Measurements from ENCODE around the gene KCNJ14.

KCNJ14 gene

DNA sequence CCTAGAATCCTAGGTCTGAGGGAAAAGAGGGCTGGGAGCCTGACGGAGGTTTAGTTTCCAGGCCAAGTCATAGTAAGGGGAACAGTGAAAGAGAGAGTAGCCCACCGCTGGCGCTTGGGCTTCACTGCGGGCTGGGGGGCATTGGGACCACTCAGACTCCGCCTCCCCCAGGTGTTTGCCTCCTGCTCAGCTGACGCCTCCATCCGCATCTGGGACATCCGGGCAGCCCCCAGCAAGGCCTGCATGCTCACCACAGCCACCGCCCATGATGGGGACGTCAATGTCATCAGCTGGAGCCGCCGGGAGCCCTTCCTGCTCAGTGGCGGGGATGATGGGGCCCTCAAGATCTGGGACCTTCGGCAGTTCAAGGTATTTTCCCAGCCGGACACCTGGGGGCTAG is 4.5 kb upstream of the KCNJ14 start:
- Histone ChIP-seq H3K9me3 (ENCODE audit: insufficient read depth, low read length) (no peaks in the 10 kb centered on the region), H3K9ac (ENCODE audit: low read length) (no peak overlapping the region), H2AFZ (ENCODE audit: low read depth, low read length) (no peak overlapping the region), H3K4me2 (ENCODE audit: low read length) (no peak overlapping the region), H3K4me1 (ENCODE audit: low read length) (peaks cover 4% of the 10 kb centered on the region), H3K36me3 (replicated peaks; ENCODE audit: low read depth, low read length) (peaks cover 62% of the 10 kb centered on the region), H3K27ac (ENCODE audit: low read length) (no peak overlapping the region), H3K27me3 (ENCODE audit: low read depth, low read length) (no peaks in the 10 kb centered on the region), H3K4me3 (ENCODE audit: low read length) (no peak overlapping the region), H4K20me1 (ENCODE audit: insufficient read depth, low read length) (0 out of 2 replicates have a peak, but pooled peaks cover 2% of the 10 kb centered on the region), H3K79me2 (ENCODE audit: low read length) (peaks cover 76% of the 10 kb centered on the region)
- TF ChIP-seq CTCF (IDR thresholded peaks at IDR 0.05; ENCODE audit: low read depth, low read length) (no peak), EZH2phosphoT487 (IDR thresholded peaks at IDR 0.05; ENCODE audit: low read depth) (no peak)

- Histone ChIP-seq H3K36me3 (replicated peaks; ENCODE audit: low read depth, low read length) (peaks cover 69% of the 10 kb centered on the region), H3K27ac (ENCODE audit: low read length) (no peak overlapping the region), H3K79me2 (ENCODE audit: low read length) (peaks cover 68% of the 10 kb centered on the region)
Observed at GRCh38 chr19:48451624-48452023, 3.8 kb upstream of the KCNJ14 start.

GRCh38 chr19:48452289-48453190 is 2.8 kb upstream of the KCNJ14 start:
- Histone ChIP-seq H3K4me2 (ENCODE audit: low read length) (no peak overlapping the region), H3K4me1 (ENCODE audit: low read length) (no peaks in the 10 kb centered on the region), H3K9me3 (ENCODE audit: insufficient read depth, low read length) (no peaks in the 10 kb centered on the region), H4K20me1 (ENCODE audit: insufficient read depth, low read length) (0 out of 2 replicates have a peak, but pooled peaks cover 3% of the 10 kb centered on the region), H3K27me3 (ENCODE audit: low read depth, low read length) (no peaks in the 10 kb centered on the region), H3K27ac (ENCODE audit: low read length) (no peak overlapping the region), H3K9ac (ENCODE audit: low read length) (no peak overlapping the region), H3K4me3 (ENCODE audit: low read length) (no peak overlapping the region), H3K79me2 (ENCODE audit: low read length) (peaks cover 66% of the 10 kb centered on the region), H2AFZ (ENCODE audit: low read depth, low read length) (no peak overlapping the region), H3K36me3 (replicated peaks; ENCODE audit: low read depth, low read length) (peaks cover 75% of the 10 kb centered on the region)
- no peak for TF ChIP-seq CTCF (IDR thresholded peaks at IDR 0.05; ENCODE audit: low read depth, low read length)
- TF ChIP-seq EZH2phosphoT487 (IDR thresholded peaks at IDR 0.05; ENCODE audit: low read depth): no peak

More at GRCh38 chr19:48451624-48452023, 3.8 kb upstream of the KCNJ14 start:
- no peak overlapping the region for H3K9ac ChIP-seq (ENCODE audit: low read length)
- no peaks in the 10 kb centered on the region for H3K27me3 ChIP-seq (ENCODE audit: low read depth, low read length)
- TF ChIP-seq CTCF (IDR thresholded peaks at IDR 0.05; ENCODE audit: low read depth, low read length) (no peak), EZH2phosphoT487 (IDR thresholded peaks at IDR 0.05; ENCODE audit: low read depth) (no peak)
- H2AFZ ChIP-seq (ENCODE audit: low read depth, low read length): no peak overlapping the region
- 0 out of 2 replicates have a peak, but pooled peaks cover 3% of the 10 kb centered on the region for H4K20me1 ChIP-seq (ENCODE audit: insufficient read depth, low read length)
- H3K9me3 ChIP-seq (ENCODE audit: insufficient read depth, low read length): no peaks in the 10 kb centered on the region
- H3K4me1 ChIP-seq (ENCODE audit: low read length): peaks cover 1% of the 10 kb centered on the region
- H3K4me3 ChIP-seq (ENCODE audit: low read length): no peak overlapping the region
- H3K4me2 ChIP-seq (ENCODE audit: low read length): no peak overlapping the region

DNA sequence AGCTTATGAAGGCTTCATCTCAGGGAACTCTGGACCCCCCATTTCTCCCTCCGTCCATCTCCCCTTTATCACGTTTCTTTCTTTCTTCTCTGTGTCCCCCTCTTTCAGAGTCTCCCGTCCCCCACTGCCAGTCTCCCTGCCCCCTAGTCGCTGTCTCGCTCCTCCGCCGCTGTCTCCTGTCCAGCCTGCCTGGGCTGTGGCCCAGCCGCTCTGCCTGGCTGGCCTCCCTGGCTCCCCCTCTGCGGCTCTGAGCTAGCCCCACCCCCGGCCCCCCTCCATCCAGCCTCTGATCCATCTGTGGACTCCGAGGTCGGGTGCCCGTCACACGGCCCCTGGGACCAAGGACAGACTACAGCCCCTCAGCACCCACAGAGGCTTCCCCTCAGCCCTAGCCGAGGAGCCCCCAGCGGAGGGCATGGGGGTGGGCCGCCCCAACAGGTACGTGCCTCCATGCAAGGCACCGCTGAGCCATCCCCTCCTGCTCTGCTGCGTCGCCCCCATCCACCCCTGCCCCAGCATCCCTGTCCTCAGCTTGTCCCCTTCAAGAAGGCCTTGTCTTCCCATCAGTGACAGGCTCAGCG is 1.1 kb upstream of the KCNJ14 start:
- no peak for TF ChIP-seq CTCF (IDR thresholded peaks at IDR 0.05; ENCODE audit: low read depth, low read length)
- H3K27ac ChIP-seq (ENCODE audit: low read length): no peak overlapping the region
- peaks cover 70% of the 10 kb centered on the region for H3K36me3 ChIP-seq (replicated peaks; ENCODE audit: low read depth, low read length)

More for the DNA sequence above, 1.1 kb upstream of the KCNJ14 start:
- Histone ChIP-seq H3K27me3 (ENCODE audit: low read depth, low read length) (no peaks in the 10 kb centered on the region), H3K9me3 (ENCODE audit: insufficient read depth, low read length) (no peaks in the 10 kb centered on the region), H3K79me2 (ENCODE audit: low read length) (peaks cover 62% of the 10 kb centered on the region), H3K9ac (ENCODE audit: low read length) (no peak overlapping the region), H2AFZ (ENCODE audit: low read depth, low read length) (no peak overlapping the region), H3K4me1 (ENCODE audit: low read length) (no peaks in the 10 kb centered on the region), H4K20me1 (ENCODE audit: insufficient read depth, low read length) (0 out of 2 replicates have a peak, but pooled peaks cover 3% of the 10 kb centered on the region), H3K4me2 (ENCODE audit: low read length) (no peak overlapping the region), H3K4me3 (ENCODE audit: low read length) (no peak overlapping the region)

Measured in OCI-LY3 (cell line).